DMS 273 treated with DMSO at 0.1 percent for 48 hours (cell line): Measurements from ENCODE around the gene GHRL.

Source experiments
- DNase-seq: peaks from one replicate; lab custom pipeline; 2025; lab: John Stamatoyannopoulos, UW

The GHRL gene

GRCh38 chr3:10244009-10244408 lies 48.7 kb downstream of the GHRL start:
- DNase-seq, result no peak

- no peak for DNase-seq
These were observed 50.3 kb downstream of the GHRL start for GRCh38 chr3:10242182-10243065.

- DNase-seq, result no peak
These were observed 51.9 kb downstream of the GHRL start for GRCh38 chr3:10240799-10241198.

- DNase-seq, result no peak
These were observed 54.2 kb downstream of the GHRL start for GRCh38 chr3:10238345-10239183.
